Retinal pigment epithelial cell (primary cell): ENCODE results near the gene HNRNPK.

Experiments used
- DNase-seq: peaks from one replicate; pipeline ENCODE4 v3.0.0-alpha.2; 2010; ENCODE audit warnings: low read depth
- H3K4me3 ChIP-seq: 2 replicates; pipeline ENCODE4 v1.5.1; 2011; ENCODE audit warnings: mild to moderate bottlenecking, low read length, control low read depth, moderate library complexity
- TF ChIP-seq, protein P1 (sequence below): conservative IDR thresholded peaks from 2 replicates; pipeline ENCODE4 v1.5.1; 2011; ENCODE audit warnings: low read depth, low read length, control low read depth, inconsistent platforms

The HNRNPK gene

DNA sequence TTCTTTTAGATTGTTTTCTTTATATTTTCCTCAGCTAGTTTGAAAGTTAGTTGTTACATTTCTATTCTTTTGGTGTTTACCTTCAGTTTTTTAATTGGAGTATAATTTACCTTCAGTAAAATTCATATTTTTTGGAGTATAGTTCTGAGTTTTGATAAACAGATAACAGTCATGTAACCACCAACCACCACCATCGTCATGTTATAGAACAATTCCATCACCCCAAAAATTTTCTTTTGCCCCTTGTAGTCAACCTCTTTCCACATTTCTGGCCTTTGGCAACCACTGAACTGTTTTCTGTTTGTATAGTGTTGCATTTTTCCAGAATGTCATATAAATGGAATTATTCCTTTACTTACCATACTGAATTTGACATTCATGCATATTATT, 7.4 kb upstream of the HNRNPK start:
- TF ChIP-seq, protein P1, sequence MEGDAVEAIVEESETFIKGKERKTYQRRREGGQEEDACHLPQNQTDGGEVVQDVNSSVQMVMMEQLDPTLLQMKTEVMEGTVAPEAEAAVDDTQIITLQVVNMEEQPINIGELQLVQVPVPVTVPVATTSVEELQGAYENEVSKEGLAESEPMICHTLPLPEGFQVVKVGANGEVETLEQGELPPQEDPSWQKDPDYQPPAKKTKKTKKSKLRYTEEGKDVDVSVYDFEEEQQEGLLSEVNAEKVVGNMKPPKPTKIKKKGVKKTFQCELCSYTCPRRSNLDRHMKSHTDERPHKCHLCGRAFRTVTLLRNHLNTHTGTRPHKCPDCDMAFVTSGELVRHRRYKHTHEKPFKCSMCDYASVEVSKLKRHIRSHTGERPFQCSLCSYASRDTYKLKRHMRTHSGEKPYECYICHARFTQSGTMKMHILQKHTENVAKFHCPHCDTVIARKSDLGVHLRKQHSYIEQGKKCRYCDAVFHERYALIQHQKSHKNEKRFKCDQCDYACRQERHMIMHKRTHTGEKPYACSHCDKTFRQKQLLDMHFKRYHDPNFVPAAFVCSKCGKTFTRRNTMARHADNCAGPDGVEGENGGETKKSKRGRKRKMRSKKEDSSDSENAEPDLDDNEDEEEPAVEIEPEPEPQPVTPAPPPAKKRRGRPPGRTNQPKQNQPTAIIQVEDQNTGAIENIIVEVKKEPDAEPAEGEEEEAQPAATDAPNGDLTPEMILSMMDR: no peak
- no peak overlapping the region for H3K4me3 ChIP-seq
- no peak for DNase-seq

DNA sequence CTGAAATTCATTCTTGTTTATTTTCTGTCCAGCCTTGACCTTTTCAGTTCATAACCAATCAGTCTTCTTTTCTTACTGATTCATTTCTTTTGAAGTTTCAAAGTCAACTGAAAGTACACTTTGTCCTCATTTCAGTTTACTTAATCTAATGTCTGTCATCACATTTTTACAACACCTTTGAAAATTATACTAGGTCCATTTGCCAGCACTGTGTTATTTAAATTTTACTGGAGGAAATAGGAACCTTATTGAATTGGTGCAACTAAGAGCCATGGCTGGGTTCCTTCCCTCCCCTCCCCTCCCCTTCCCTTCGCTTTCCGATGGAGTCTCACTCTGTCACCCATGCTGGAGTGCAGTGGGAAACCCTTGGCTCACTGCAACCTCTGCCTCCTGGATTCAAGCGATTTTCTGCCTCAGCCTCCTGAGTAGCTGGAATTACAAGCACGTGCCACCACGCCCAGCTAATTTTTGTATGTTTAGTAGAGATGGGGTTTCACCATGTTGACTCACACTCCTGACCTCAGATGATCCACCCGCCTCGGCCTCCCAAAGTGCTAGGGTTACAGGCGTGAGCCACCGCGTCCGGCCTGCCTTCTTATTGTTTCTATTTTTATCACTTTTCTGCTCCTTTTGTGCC, 6.9 kb upstream of the HNRNPK start:
- H3K4me3 ChIP-seq: no peak overlapping the region
- no peak for DNase-seq
- TF ChIP-seq, protein P1: no peak

DNA sequence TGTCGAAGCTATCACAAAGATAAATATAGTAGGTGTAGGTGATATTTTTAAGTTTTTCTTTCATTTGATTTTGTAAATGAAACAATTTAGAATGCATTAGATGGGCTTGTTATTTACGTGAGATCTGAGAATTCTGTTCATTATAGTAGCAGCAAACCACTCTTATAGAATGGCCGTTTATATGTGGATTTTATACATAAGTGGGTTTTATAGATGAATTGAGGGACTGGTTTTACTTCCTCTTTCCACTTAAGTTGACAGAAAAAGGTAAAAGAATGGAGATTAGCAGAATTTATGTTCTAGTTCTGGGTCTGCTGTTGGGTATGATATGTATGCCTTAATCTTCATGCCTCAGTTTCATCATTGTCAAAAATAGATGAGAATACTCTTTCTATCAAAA, 6.2 kb upstream of the HNRNPK start:
- no peak overlapping the region for H3K4me3 ChIP-seq
- DNase-seq: no peak
- TF ChIP-seq, protein P1: no peak

DNA sequence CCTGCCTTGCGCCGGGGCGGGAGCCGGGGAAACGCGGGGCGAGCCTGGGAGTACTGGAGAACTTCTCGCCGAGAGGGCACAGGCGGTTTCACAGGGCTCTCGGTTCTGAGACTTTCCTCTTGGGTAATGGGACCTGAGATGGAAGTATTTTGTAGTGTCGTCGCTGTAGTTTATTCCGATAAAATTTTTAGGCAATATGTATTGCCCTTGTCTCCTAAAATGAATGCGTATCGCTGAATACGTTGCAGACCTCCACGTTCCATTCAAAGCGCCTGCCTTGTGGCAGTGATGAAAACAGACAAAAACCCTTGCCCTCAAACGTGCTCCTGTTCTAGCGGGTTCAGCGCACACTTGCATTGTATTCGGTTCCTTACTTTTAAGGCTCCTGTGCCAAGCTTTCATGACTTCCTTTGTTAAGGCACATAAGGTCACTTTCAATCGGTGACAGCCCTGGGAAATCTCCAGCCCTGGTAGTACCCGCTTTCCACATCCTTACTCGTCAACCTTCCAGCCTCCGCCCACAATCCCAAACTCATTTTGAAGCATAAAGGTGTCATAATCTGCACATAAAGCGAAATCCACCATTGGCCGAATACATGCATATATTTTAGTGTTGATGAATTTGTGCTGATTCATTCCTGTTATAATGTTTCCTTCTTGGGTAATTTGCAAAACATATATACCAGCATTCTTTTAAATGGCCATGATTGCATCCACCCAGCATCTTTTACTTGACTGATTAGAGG, 1.3 kb upstream of the HNRNPK start:
- DNase-seq: peak; percentile 32
- TF ChIP-seq, protein P1: no peak
- H3K4me3 ChIP-seq: peak overlapping the region; percentile 99

DNA sequence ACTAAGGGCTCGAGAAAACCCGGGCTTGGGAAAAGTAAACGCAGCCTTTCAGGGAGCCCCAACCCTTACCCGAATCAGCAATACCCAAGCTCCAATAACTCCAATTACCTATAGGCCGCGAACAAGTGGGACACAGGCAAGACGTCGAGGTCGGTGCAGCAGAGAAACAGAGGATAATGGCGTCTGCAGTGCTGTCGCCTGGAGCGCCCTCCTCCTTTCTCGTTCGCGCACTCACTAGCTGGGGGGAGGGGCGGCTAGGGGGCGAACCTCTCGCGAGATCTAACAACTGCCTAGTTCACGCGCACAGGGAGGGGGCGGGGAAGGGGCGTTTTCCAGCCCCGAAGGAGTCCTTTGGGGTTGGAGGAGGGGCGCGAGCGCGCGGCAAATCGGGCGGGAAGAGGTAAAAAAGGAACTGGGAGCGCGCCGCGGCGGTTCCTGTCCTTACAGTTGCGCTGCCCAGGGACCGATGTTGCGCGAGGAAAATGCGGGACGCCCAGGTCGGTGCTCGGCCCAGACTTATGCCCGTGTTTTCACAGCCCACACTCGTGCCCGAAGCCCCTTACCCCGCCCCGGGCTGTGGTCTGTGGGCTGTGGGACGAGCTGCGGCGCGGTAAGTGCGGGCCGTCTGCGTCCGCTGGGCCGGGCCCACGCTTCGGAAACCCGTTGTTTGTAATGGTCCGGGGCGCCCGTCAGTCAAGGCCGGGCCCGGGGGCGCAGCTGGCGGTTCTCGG, 545 bp upstream of the HNRNPK start, which contains the start of gene RMI1:
TSS of gene RMI1 (plus strand) at position 411 of the 731 bp plus-strand sequence. CDS start 20,182 bp downstream, outside the sequence.
- TF ChIP-seq, protein P1: peak; percentile 10
- peak within 1 kb of the TSS; percentile 99 for H3K4me3 ChIP-seq
- peak; percentile 87 for DNase-seq

DNA sequence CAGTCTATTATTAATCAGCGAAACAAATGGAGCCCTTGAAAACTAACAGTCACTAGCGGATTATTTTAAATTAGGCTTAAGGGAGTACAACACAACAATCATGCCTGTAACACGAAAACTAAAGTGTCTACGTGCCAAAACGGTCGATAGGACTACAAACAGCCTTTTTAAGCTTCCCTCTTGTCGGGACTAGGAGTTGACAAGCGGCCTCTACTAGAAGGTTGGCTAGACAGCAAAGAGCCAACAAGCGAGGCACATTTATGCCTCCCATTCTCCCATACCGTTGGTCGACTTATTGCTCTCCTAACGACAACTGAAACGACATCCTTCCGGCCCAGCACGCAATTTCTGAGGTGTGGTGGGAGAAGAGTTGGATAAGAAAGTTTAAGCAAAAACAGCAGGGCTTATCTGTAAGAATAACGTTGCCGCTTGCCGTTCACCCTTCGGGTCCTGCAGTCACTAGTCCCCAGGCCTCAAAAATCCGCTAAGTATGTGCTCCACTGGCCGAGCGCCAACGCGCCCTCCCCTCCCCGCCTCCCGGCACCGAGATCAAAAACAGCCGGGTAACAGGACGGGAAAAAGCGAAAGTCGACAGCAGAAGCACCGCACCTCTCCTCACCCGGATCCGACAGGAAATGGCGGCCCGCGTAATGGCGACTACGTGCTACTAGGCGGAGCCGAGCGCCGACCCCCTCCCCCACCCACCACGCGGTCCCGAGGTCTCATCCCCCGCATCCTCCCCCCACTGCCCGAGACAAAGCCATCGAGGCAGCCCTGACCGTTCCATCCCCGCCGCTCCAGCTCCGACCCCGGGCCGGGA, 813 bp downstream of the HNRNPK start:
- TF ChIP-seq, protein P1: no peak
- H3K4me3 ChIP-seq: peak overlapping the region; percentile 99
- peak; percentile 36 for DNase-seq
